ENCODE results near the gene ATP2B2. TPM values are rescaled to one million over a fixed set of nuclear protein-coding genes. Genes with fewer than 3 reads are reported as not detected.
A peak's percentile ranks its signal among the peaks of the same experiment; 100 is the strongest.

Gene ATP2B2
- total RNA-seq, 2 experiments from 2014 or later: not detected

- peaks cover 9% of the 10 kb centered on the region for H3K27me3 Mint-ChIP-seq
- H3K36me3 Mint-ChIP-seq: no peaks in the 10 kb centered on the region
- H3K27ac Mint-ChIP-seq: no peak overlapping the region
- H3K4me1 Mint-ChIP-seq: no peaks in the 10 kb centered on the region
- H3K4me3 Mint-ChIP-seq: no peak overlapping the region
- no peak for DNase-seq
- H3K9me3 Mint-ChIP-seq: no peaks in the 10 kb centered on the region
Measured at GRCh38 chr3:10449436-10449835, 56.0 kb downstream of the ATP2B2 start.

GRCh38 chr3:10448544-10448943 lies 56.8 kb downstream of the ATP2B2 start:
- no peak for DNase-seq
- Mint-ChIP-seq H3K9me3 (no peaks in the 10 kb centered on the region), H3K4me1 (no peaks in the 10 kb centered on the region), H3K27ac (no peak overlapping the region), H3K27me3 (peaks cover 6% of the 10 kb centered on the region), H3K4me3 (no peak overlapping the region), H3K36me3 (no peaks in the 10 kb centered on the region)

- H3K4me3 Mint-ChIP-seq: no peak overlapping the region
- H3K9me3 Mint-ChIP-seq: no peaks in the 10 kb centered on the region
- H3K36me3 Mint-ChIP-seq: no peaks in the 10 kb centered on the region
- no peaks in the 10 kb centered on the region for H3K4me1 Mint-ChIP-seq
- H3K27ac Mint-ChIP-seq: no peak overlapping the region
- H3K27me3 Mint-ChIP-seq: peaks cover 6% of the 10 kb centered on the region
- no peak for DNase-seq
Measured at GRCh38 chr3:10447527-10448260, 57.7 kb downstream of the ATP2B2 start.

GRCh38 chr3:10447110-10447509 lies 58.3 kb downstream of the ATP2B2 start:
- no peaks in the 10 kb centered on the region for H3K4me1 Mint-ChIP-seq
- H3K4me3 Mint-ChIP-seq: no peak overlapping the region
- no peak for DNase-seq
- peaks cover 6% of the 10 kb centered on the region for H3K27me3 Mint-ChIP-seq
- no peak overlapping the region for H3K27ac Mint-ChIP-seq
- H3K9me3 Mint-ChIP-seq: no peaks in the 10 kb centered on the region
- H3K36me3 Mint-ChIP-seq: no peaks in the 10 kb centered on the region

- H3K27ac Mint-ChIP-seq: no peak overlapping the region
- H3K36me3 Mint-ChIP-seq: no peaks in the 10 kb centered on the region
- no peaks in the 10 kb centered on the region for H3K4me1 Mint-ChIP-seq
- peaks cover 6% of the 10 kb centered on the region for H3K27me3 Mint-ChIP-seq
- no peak overlapping the region for H3K4me3 Mint-ChIP-seq
- no peak for DNase-seq
- no peaks in the 10 kb centered on the region for H3K9me3 Mint-ChIP-seq
Measured at GRCh38 chr3:10445561-10446175, 59.7 kb downstream of the ATP2B2 start.

GRCh38 chr3:10444511-10444910 lies 60.9 kb downstream of the ATP2B2 start:
- no peaks in the 10 kb centered on the region for H3K9me3 Mint-ChIP-seq
- H3K27ac Mint-ChIP-seq: peak overlapping the region; percentile 35
- no peak overlapping the region for H3K4me3 Mint-ChIP-seq
- no peak for DNase-seq
- peaks cover 4% of the 10 kb centered on the region for H3K4me1 Mint-ChIP-seq
- no peaks in the 10 kb centered on the region for H3K27me3 Mint-ChIP-seq
- no peaks in the 10 kb centered on the region for H3K36me3 Mint-ChIP-seq

- H3K27ac Mint-ChIP-seq: no peak overlapping the region
- H3K4me3 Mint-ChIP-seq: no peak overlapping the region
- H3K9me3 Mint-ChIP-seq: no peaks in the 10 kb centered on the region
- H3K36me3 Mint-ChIP-seq: no peaks in the 10 kb centered on the region
- H3K4me1 Mint-ChIP-seq: peaks cover 4% of the 10 kb centered on the region
- H3K27me3 Mint-ChIP-seq: no peaks in the 10 kb centered on the region
- DNase-seq: no peak
Measured at GRCh38 chr3:10444110-10444429, 61.3 kb downstream of the ATP2B2 start.

GRCh38 chr3:10443272-10444109 lies 61.9 kb downstream of the ATP2B2 start:
- H3K4me1 Mint-ChIP-seq: peaks cover 5% of the 10 kb centered on the region
- no peaks in the 10 kb centered on the region for H3K9me3 Mint-ChIP-seq
- H3K4me3 Mint-ChIP-seq: no peak overlapping the region
- no peaks in the 10 kb centered on the region for H3K27me3 Mint-ChIP-seq
- DNase-seq: no peak
- no peak overlapping the region for H3K27ac Mint-ChIP-seq
- no peaks in the 10 kb centered on the region for H3K36me3 Mint-ChIP-seq

GRCh38 chr3:10442151-10442795 lies 63.1 kb downstream of the ATP2B2 start:
- no peaks in the 10 kb centered on the region for H3K36me3 Mint-ChIP-seq
- no peak overlapping the region for H3K27ac Mint-ChIP-seq
- no peak for DNase-seq

GRCh38 chr3:10440684-10441083 lies 64.7 kb downstream of the ATP2B2 start:
- H3K27ac Mint-ChIP-seq: no peak overlapping the region
- no peaks in the 10 kb centered on the region for H3K36me3 Mint-ChIP-seq
- peaks cover 27% of the 10 kb centered on the region for H3K4me1 Mint-ChIP-seq
- H3K27me3 Mint-ChIP-seq: no peaks in the 10 kb centered on the region
- DNase-seq: no peak
- no peak overlapping the region for H3K4me3 Mint-ChIP-seq
- no peaks in the 10 kb centered on the region for H3K9me3 Mint-ChIP-seq

More at GRCh38 chr3:10442151-10442795, 63.1 kb downstream of the ATP2B2 start:
- Mint-ChIP-seq H3K4me3 (no peak overlapping the region), H3K9me3 (no peaks in the 10 kb centered on the region), H3K4me1 (peaks cover 16% of the 10 kb centered on the region), H3K27me3 (no peaks in the 10 kb centered on the region)

- DNase-seq: no peak
- no peak overlapping the region for H3K27ac Mint-ChIP-seq
- H3K9me3 Mint-ChIP-seq: no peaks in the 10 kb centered on the region
- no peaks in the 10 kb centered on the region for H3K36me3 Mint-ChIP-seq
- no peaks in the 10 kb centered on the region for H3K27me3 Mint-ChIP-seq
- H3K4me1 Mint-ChIP-seq: peaks cover 27% of the 10 kb centered on the region
- H3K4me3 Mint-ChIP-seq: no peak overlapping the region
Measured at GRCh38 chr3:10438902-10439610, 66.3 kb downstream of the ATP2B2 start.

- Mint-ChIP-seq H3K4me1 (peaks cover 27% of the 10 kb centered on the region), H3K27ac (peak overlapping the region; percentile 38), H3K36me3 (no peaks in the 10 kb centered on the region), H3K9me3 (no peaks in the 10 kb centered on the region), H3K27me3 (no peaks in the 10 kb centered on the region), H3K4me3 (no peak overlapping the region)
- no peak for DNase-seq
Measured at GRCh38 chr3:10437995-10438901, 67.1 kb downstream of the ATP2B2 start.

- Mint-ChIP-seq H3K36me3 (no peaks in the 10 kb centered on the region), H3K27me3 (no peaks in the 10 kb centered on the region), H3K9me3 (no peaks in the 10 kb centered on the region), H3K4me3 (no peak overlapping the region), H3K4me1 (peaks cover 27% of the 10 kb centered on the region), H3K27ac (peak overlapping the region; percentile 50)
- DNase-seq: peak; percentile 69
Measured at GRCh38 chr3:10437272-10437994, 68.0 kb downstream of the ATP2B2 start.
